Keratinocyte (primary cell): ENCODE results near the gene OR2L8. TPM values are rescaled to one million over a fixed set of nuclear protein-coding genes. Genes with fewer than 3 reads are reported as not detected.

Experiments used
- DNase-seq: peaks from one replicate; pipeline ENCODE4 v3.0.0-alpha.2; 2011; ENCODE audit warnings: low read depth, missing footprints, low spot score
- FAIRE-seq: peaks from 2 replicates; lab custom pipeline; 2011; peaks lifted over from hg19 to GRCh38; lab: Jason Lieb, UNC
- H2AFZ ChIP-seq: 2 replicates; pipeline ENCODE4 v1.6.0; 2012; ENCODE audit warnings: low read length, control low read depth, inconsistent platforms; ENCODE audit not compliant: control insufficient read depth
- H3K27ac ChIP-seq: 2 replicates; pipeline ENCODE4 v1.5.1; 2011; ENCODE audit warnings: low read length; ENCODE audit not compliant: control insufficient read depth, insufficient read depth
- H3K27me3 ChIP-seq: 3 replicates; pipeline ENCODE4 v1.6.0; 2011; ENCODE audit warnings: low read length; ENCODE audit not compliant: control insufficient read depth, insufficient read depth; ENCODE audit errors: extremely low read depth
- H3K36me3 ChIP-seq, 2 experiments: 2 replicates in 1 of 2; 3 replicates in 1 of 2; pipeline ENCODE4 v1.5.1; 2011; ENCODE audit warnings: low read length in 2 of 2, mild to moderate bottlenecking in 1 of 2; ENCODE audit not compliant: control insufficient read depth in 2 of 2, insufficient read depth in 2 of 2; ENCODE audit errors: extremely low read depth in 1 of 2
- H3K4me1 ChIP-seq: 3 replicates; pipeline ENCODE4 v1.5.1; 2011; ENCODE audit warnings: low read length; ENCODE audit not compliant: control insufficient read depth, insufficient read depth; ENCODE audit errors: extremely low read depth
- H3K4me2 ChIP-seq: 3 replicates; pipeline ENCODE4 v1.6.0; 2011; ENCODE audit warnings: low read depth, low read length; ENCODE audit not compliant: control insufficient read depth, insufficient read depth; ENCODE audit errors: extremely low read depth
- H3K4me3 ChIP-seq, 3 experiments: fragments of 200-600 bp in 1 of 3; sonication (generic) in 1 of 3; 2 replicates in 2 of 3; 3 replicates in 1 of 3; pipeline ENCODE4 v1.5.1; 2011 to 2016; ENCODE audit warnings: low read length in 3 of 3, mild to moderate bottlenecking in 3 of 3, control low read depth in 2 of 3, inconsistent platforms in 1 of 3, low read depth in 1 of 3, mixed read lengths in 1 of 3, mixed run types in 1 of 3, moderate library complexity in 1 of 3; ENCODE audit not compliant: control insufficient read depth in 2 of 3, insufficient read depth in 2 of 3; ENCODE audit errors: extremely low read depth in 1 of 3
- H3K79me2 ChIP-seq: 2 replicates; pipeline ENCODE4 v1.6.0; 2012; ENCODE audit warnings: low read length; ENCODE audit not compliant: control insufficient read depth, insufficient read depth
- H3K9ac ChIP-seq: 3 replicates; pipeline ENCODE4 v1.6.0; 2011; ENCODE audit warnings: low read length; ENCODE audit not compliant: control insufficient read depth, insufficient read depth; ENCODE audit errors: extremely low read depth
- H3K9me1 ChIP-seq: 3 replicates; pipeline ENCODE4 v1.6.0; 2011; ENCODE audit warnings: low read length; ENCODE audit not compliant: control insufficient read depth, insufficient read depth; ENCODE audit errors: extremely low read depth
- H3K9me3 ChIP-seq: 2 replicates; pipeline ENCODE4 v1.5.1; 2012; ENCODE audit warnings: low read depth, low read length; ENCODE audit not compliant: control insufficient read depth
- H4K20me1 ChIP-seq: 3 replicates; pipeline ENCODE4 v1.6.0; 2011; ENCODE audit warnings: low read length; ENCODE audit not compliant: control insufficient read depth, insufficient read depth; ENCODE audit errors: extremely low read depth
- CTCF ChIP-seq, 3 experiments: IDR thresholded peaks in 1 of 3; conservative IDR thresholded peaks in 1 of 3; optimal IDR thresholded peaks in 1 of 3; 2 replicates in 2 of 3; 3 replicates in 1 of 3; pipeline versions ENCODE3 to v1.5.1; 2011; ENCODE audit warnings: low read length in 3 of 3, mild to moderate bottlenecking in 3 of 3, moderate library complexity in 2 of 3, control low read depth in 1 of 3, inconsistent platforms in 1 of 3; ENCODE audit not compliant: insufficient read depth in 2 of 3; ENCODE audit errors: extremely low read depth in 1 of 3
- EZH2 ChIP-seq: IDR thresholded peaks from one replicate; pipeline ENCODE4 v1.6.1; 2012; ENCODE audit warnings: inconsistent platforms, mild to moderate bottlenecking, low read length, moderate library complexity
- dilution Hi-C: fragments of 300-500 bp; cut with MboI; formaldehyde crosslinking; loops from one replicate; pipeline ENCODE4 v1.7.0; 2020; ENCODE audit warnings: low sequenced_read_pairs; ENCODE audit not compliant: extremely low pct_ligation_motif_present
- polyA plus RNA-seq, 5 experiments: library from polyadenylated mRNA; depleted of rRNA in 3 of 5; stranded (reverse) in 3 of 5; stranded (forward) in 1 of 5; unstranded in 1 of 5; fragments of >200 nt; gene quantifications; 1 replicate in 1 of 5; 2 replicates in 3 of 5; 3 replicates in 1 of 5; pipeline versions ENCODE4 v1.2.1 to v1.2.3, GENCODE V29; 2011 to 2012; ENCODE audit warnings: missing spikeins in 2 of 5, low read depth in 1 of 5, low replicate concordance in 1 of 5

Gene OR2L8
- polyA plus RNA-seq, 1 donor (not counting 4 experiments of a cell fraction or from before 2014, with no cell fraction given): not detected

- FAIRE-seq: no peak
- no peak overlapping the region for H3K4me2 ChIP-seq
- no peak overlapping the region for H3K4me3 ChIP-seq
- no peaks in the 10 kb centered on the region for H3K79me2 ChIP-seq
- dilution Hi-C loops: no loop called here
- H3K9me1 ChIP-seq: no peaks in the 10 kb centered on the region
- H3K4me1 ChIP-seq: peaks cover 5% of the 10 kb centered on the region
- no peak for TF ChIP-seq EZH2
- TF ChIP-seq CTCF (optimal IDR thresholded peaks at IDR 0.05 in 1 of 3, IDR thresholded peaks at IDR 0.05 in 1 of 3, conservative IDR thresholded peaks at IDR 0.05 in 1 of 3; ENCODE audit: extremely low read depth in 1 of 3, insufficient read depth in 2 of 3, low read length in 3 of 3): no peak
- H2AFZ ChIP-seq: no peak overlapping the region
- H3K27ac ChIP-seq: peak overlapping the region; percentile 22
- H3K9ac ChIP-seq: no peak overlapping the region
- H3K27me3 ChIP-seq: no peaks in the 10 kb centered on the region
- no peaks in the 10 kb centered on the region for H4K20me1 ChIP-seq
- no peaks in the 10 kb centered on the region for H3K36me3 ChIP-seq
- H3K9me3 ChIP-seq: no peaks in the 10 kb centered on the region
- peak; percentile 11 for DNase-seq
These were observed 14.4 kb downstream of the OR2L8 start for GRCh38 chr1:247962911-247963588.

GRCh38 chr1:247964933-247965332 lies 16.3 kb downstream of the OR2L8 start, which contains the start of gene OR2AK2:
Gene OR2AK2, plus strand, starts transcription at chr1:247965233. Its CDS starts 144 bp downstream, at chr1:247965377.
- H3K79me2 ChIP-seq: no peaks in the 10 kb centered on the region
- FAIRE-seq (no peak), DNase-seq (no peak)
- no peaks in the 10 kb centered on the region for H3K27me3 ChIP-seq
- no peak within 1 kb of the TSS for H2AFZ ChIP-seq
- no peaks in the 10 kb centered on the region for H3K9me1 ChIP-seq
- no peaks in the 10 kb centered on the region for H3K9me3 ChIP-seq
- no peaks in the 10 kb centered on the region for H3K36me3 ChIP-seq
- no peak within 1 kb of the TSS for H3K9ac ChIP-seq
- H3K4me1 ChIP-seq: peaks cover 5% of the 10 kb centered on the region
- no peak within 1 kb of the TSS for H3K4me3 ChIP-seq
- H3K4me2 ChIP-seq: no peak within 1 kb of the TSS
- dilution Hi-C loops: no loop called here
- H4K20me1 ChIP-seq: no peaks in the 10 kb centered on the region
- H3K27ac ChIP-seq: no peak within 1 kb of the TSS
- no peak for TF ChIP-seq EZH2
- no peak for TF ChIP-seq CTCF (optimal IDR thresholded peaks at IDR 0.05 in 1 of 3, IDR thresholded peaks at IDR 0.05 in 1 of 3, conservative IDR thresholded peaks at IDR 0.05 in 1 of 3; ENCODE audit: extremely low read depth in 1 of 3, insufficient read depth in 2 of 3, low read length in 3 of 3)
